Measurements from ENCODE around the gene MYO7B. TPM values are rescaled to one million over a fixed set of nuclear protein-coding genes. Genes with fewer than 3 reads are reported as not detected.
A peak's percentile ranks its signal among the peaks of the same experiment; 100 is the strongest.

The MYO7B gene
- total RNA-seq, 1 donor from 2014 or later: 0.78 TPM

GRCh38 chr2:127586746-127587295 is 51.3 kb downstream of the MYO7B start:
- peak; percentile 17 for DNase-seq (ENCODE audit: low spot score)

GRCh38 chr2:127588241-127588640 is 52.8 kb downstream of the MYO7B start:
- DNase-seq (ENCODE audit: low spot score): peak; percentile 20

- DNase-seq (ENCODE audit: low spot score): peak; percentile 13
Measured at GRCh38 chr2:127589358-127589757, 53.9 kb downstream of the MYO7B start.

- DNase-seq (ENCODE audit: low spot score): peak; percentile 35
Measured at GRCh38 chr2:127589841-127590240, 54.4 kb downstream of the MYO7B start.

- peak; percentile 27 for DNase-seq (ENCODE audit: low spot score)
Measured at GRCh38 chr2:127590386-127591190, 55.1 kb downstream of the MYO7B start.

GRCh38 chr2:127591221-127591923 is 55.9 kb downstream of the MYO7B start:
- DNase-seq (ENCODE audit: low spot score): peak; percentile 42

- peak; percentile 26 for DNase-seq (ENCODE audit: low spot score)
Measured at GRCh38 chr2:127592761-127593227, 57.3 kb downstream of the MYO7B start.

GRCh38 chr2:127593228-127594115 is 58.0 kb downstream of the MYO7B start:
- peak; percentile 39 for DNase-seq (ENCODE audit: low spot score)

- peak; percentile 20 for DNase-seq (ENCODE audit: low spot score)
Measured at GRCh38 chr2:127594116-127594591, 58.7 kb downstream of the MYO7B start.

GRCh38 chr2:127596311-127597045 is 61.0 kb downstream of the MYO7B start:
- DNase-seq (ENCODE audit: low spot score): peak; percentile 28

- peak; percentile 13 for DNase-seq (ENCODE audit: low spot score)
Measured at GRCh38 chr2:127597046-127597983, 61.8 kb downstream of the MYO7B start.

- DNase-seq (ENCODE audit: low spot score): no peak
Measured at GRCh38 chr2:127597984-127598380, 62.5 kb downstream of the MYO7B start.

- no peak for DNase-seq (ENCODE audit: low spot score)
Measured at GRCh38 chr2:127598711-127599110, 63.2 kb downstream of the MYO7B start.

- DNase-seq (ENCODE audit: low spot score): no peak
Measured at GRCh38 chr2:127599211-127599610, 63.7 kb downstream of the MYO7B start.

GRCh38 chr2:127604986-127605385 is 69.5 kb downstream of the MYO7B start:
- peak; percentile 20 for DNase-seq (ENCODE audit: low spot score)

GRCh38 chr2:127605691-127606263 is 70.3 kb downstream of the MYO7B start:
- DNase-seq (ENCODE audit: low spot score): peak; percentile 4

- peak; percentile 32 for DNase-seq (ENCODE audit: low spot score)
Measured at GRCh38 chr2:127606625-127607398, 71.3 kb downstream of the MYO7B start.

- DNase-seq (ENCODE audit: low spot score): peak; percentile 23
Measured at GRCh38 chr2:127607399-127607908, 72.0 kb downstream of the MYO7B start.
